K562 (cell line): ENCODE measurements around the gene PLXNB3.
A peak's percentile ranks its signal among the peaks of the same experiment; 100 is the strongest.

Source experiments
- CAMTA2 ChIP-seq: fragments of 250-450 bp; sonication (Bioruptor Pico); conservative IDR thresholded peaks from 2 replicates; pipeline ENCODE4 v1.5.1; 2022
- ELK3 ChIP-seq: fragments of 450-650 bp; formaldehyde crosslinking; IDR thresholded peaks from 2 replicates; pipeline ENCODE4 v1.4.0; 2020; ENCODE audit warnings: mild to moderate bottlenecking
- KDM1A ChIP-seq, 2 experiments: fragments of 450-650 bp; IDR thresholded peaks; 2 replicates each; pipeline ENCODE4 v1.6.1; 2016; ENCODE audit warnings: mild to moderate bottlenecking in 2 of 2
- SREBF2 ChIP-seq: sonication (generic); formaldehyde crosslinking; IDR thresholded peaks from 2 replicates; pipeline ENCODE4 v1.4.0; 2020; ENCODE audit warnings: mild to moderate bottlenecking, missing genetic modification reagents
- USF2 ChIP-seq: sonication (generic); formaldehyde crosslinking; IDR thresholded peaks from 2 replicates; pipeline ENCODE4 v1.5.0; 2020; ENCODE audit warnings: missing genetic modification reagents
- ZBTB11 ChIP-seq, 3 experiments: fragments of 200-800 bp in 1 of 3; fragments of 250-450 bp in 1 of 3; fragments of 450-650 bp in 1 of 3; sonication (Bioruptor Pico) in 1 of 3; sonication (Bioruptor generic) in 1 of 3; formaldehyde crosslinking in 1 of 3; IDR thresholded peaks; 2 replicates each; pipeline versions ENCODE4 v1.6.1 to v1.8.0; 2016 to 2022; ENCODE audit warnings: mild to moderate bottlenecking in 2 of 3, missing genetic modification characterization in 2 of 3, missing compliant biosample characterization in 1 of 3, moderate library complexity in 1 of 3
- ZNF384 ChIP-seq: IDR thresholded peaks from 2 replicates; pipeline ENCODE4 v1.6.1; 2012; ENCODE audit warnings: low read depth, low read length, improper control_type of control experiment

GRCh38 chrX:153794018-153794896 lies 30.2 kb downstream of the PLXNB3 start, which contains the start of the genes IDH3G and SSR4:
- TF ChIP-seq ZBTB11 (CRISPR knock-in tag; IDR thresholded peaks at IDR 0.05) (peak in 2 of 3 experiments; percentile 30 to 33; a peak in 2 of 6 replicates), USF2 (CRISPR knock-in tag) (no peak), ELK3 (CRISPR knock-in tag) (no peak), CAMTA2 (CRISPR knock-in tag) (no peak), KDM1A (IDR thresholded peaks at IDR 0.05) (no peak), SREBF2 (CRISPR knock-in tag) (no peak), ZNF384 (no peak)
